ENCODE measurements around the gene VPS13D.

The VPS13D gene

DNA sequence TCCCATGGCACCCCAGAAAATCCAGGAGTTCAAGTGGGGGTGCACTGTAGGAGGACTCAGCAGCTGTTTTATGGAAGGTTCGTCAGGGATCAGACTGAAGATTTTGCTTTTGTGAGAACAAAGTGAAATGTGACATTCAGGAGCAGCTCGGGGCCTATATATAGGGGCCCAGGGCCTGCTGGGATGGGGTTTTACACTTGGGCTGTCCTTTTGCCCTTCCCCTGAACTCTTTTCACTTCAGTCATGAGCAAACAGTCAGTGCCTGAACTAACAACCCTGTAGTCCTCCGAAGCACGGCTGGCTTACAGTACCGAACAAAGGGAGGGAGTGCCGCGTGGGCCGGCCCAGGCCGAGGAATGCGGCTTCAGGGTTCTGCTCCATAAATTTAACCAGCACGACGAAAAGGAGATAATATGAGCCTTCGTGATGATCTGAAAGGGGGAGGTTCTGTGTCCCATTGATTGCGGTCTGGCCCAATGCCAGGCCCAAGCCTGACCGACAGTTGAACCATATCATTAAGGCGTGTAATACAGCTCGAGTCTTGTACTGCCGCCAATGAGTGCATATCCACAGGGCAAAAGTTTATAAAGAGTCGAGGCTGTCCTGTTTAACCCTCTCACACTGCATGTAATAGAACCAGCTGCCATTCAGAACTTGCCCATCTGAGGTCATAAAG lies 248.2 kb downstream of the VPS13D start:
- in situ Hi-C loops (cut with HindIII; ENCODE audit: low sequenced_read_pairs), result no loop called here

DNA sequence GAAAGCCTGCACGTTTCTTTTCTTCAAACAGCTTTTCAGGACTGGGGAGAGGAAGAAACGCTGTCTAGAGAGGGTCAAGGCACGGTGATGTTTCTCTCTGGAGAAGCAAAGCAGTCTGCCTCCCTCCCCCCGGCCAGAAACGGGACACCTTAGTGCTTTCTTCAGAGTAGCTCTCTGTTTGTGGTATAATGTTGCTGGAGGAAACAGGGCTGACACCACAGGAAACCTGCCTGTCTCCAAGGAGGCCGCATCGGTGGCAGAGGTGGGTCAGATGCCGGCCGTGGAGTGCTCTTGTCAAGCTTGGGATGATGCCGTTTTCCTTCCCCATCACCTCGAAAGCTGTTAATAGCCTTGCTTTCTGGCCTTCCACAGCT lies 248.8 kb downstream of the VPS13D start:
- in situ Hi-C loops (cut with HindIII; ENCODE audit: low sequenced_read_pairs), result no loop called here

DNA sequence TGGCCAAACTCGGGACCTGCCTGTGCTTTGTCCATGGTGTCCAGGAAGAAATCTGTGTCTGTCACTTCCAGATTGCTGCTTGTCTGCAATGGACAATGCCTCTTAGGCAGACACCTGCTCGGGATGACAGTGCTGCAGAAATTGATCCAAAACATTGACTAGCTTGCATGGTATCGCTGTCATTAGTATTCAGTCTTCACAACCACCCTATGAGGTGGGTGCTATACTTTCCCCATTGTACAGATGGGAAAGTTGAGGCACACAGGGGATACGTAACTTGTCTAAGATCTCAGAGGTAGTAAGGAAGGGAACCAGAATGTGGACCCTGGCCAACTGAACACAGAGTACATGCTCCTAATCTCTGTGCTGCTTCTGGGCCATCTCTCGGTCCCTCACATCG lies 249.5 kb downstream of the VPS13D start:
- in situ Hi-C loops (cut with HindIII; ENCODE audit: low sequenced_read_pairs), result no loop called here

DNA sequence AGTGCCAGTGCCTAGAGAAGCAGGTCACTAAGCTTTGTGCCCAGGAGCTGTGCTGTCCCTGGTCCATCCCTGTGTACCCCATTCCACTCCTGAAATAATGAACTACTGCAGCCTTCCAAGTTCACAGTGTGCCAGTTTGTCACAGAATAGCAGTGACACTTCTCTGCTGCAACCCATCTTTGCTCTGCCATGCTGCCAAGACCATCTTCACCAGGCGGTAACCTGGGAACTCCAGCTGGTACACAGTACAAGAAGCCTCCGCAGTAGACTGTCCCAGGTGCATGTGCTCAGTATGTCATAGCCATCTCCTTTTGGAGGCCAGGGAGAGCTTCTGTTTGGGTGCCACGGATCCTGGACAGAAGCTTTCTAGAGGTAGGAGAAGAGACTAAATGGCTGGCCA lies 250.2 kb downstream of the VPS13D start:
- in situ Hi-C loops (cut with HindIII; ENCODE audit: low sequenced_read_pairs), result no loop called here

DNA sequence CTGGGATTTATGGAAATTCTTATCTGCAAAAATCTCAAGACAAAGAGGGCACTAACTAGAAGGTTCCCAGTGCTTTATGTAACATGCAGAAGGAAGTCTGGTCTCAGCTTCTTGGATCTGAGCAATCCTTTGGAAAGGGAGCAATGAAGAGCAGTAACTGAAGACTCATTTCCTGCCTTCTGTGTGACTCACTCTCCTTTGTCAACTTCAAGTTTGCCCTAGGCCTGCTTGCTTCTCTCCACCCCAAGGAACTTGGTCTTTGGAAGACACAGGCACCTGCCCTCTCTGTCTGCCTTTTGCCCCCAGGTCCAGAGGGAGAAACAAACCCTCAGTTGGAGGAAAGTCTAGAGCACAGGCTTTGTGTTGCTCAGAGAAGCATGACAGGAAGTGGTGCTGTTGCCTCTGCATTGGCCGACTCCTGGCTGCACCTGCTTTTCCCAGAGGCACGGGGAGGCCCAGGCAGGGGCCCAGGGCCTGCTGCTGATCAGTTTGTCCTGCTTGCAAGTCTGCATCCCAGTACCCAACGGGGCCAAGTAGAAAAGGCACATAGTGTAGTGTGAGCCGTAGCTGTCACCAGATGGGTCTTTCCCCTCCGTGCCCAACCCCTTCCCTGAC lies 251.0 kb downstream of the VPS13D start:
- in situ Hi-C loops (cut with HindIII; ENCODE audit: low sequenced_read_pairs), result no loop called here

DNA sequence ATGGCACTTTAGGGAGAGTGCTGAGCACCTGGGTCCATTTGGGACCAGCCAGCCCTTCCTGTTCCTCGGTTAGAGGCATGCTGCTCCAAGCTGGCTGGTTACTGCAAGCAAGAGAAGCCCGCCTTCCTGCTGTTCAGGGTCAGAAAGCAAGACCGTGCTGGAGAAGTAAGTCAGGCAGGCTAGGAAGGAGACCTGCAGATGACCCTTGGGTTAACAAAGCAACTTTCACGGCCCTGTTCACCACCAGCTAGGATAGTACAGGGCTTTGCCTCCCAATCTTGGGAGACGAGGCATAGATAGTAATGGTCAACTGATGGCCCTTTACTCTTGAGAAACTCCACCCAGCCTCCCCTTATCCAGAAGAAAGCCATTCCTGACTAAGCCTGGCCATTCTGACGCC lies 252.1 kb downstream of the VPS13D start:
- in situ Hi-C loops (cut with HindIII; ENCODE audit: low sequenced_read_pairs), result no loop called here

DNA sequence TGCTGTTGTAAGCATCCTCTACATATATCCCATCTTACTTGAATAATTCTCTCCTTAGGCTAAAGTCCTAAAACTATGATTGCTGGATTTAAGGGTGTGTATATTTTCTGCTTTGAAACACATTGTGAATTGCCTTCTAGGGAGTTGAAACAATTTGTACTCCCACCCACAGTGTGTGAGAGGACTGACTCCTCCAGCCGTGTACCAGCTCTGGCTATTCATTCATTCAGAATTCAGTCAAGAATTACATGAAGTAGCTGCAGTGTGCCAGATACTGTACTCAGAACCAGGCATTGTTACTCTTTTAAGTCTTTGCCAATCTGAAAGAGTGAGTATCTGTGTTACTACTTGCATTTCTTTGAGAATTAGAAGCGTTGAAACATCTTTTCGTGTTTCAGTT lies 253.2 kb downstream of the VPS13D start:
- in situ Hi-C loops (cut with HindIII; ENCODE audit: low sequenced_read_pairs), result no loop called here

DNA sequence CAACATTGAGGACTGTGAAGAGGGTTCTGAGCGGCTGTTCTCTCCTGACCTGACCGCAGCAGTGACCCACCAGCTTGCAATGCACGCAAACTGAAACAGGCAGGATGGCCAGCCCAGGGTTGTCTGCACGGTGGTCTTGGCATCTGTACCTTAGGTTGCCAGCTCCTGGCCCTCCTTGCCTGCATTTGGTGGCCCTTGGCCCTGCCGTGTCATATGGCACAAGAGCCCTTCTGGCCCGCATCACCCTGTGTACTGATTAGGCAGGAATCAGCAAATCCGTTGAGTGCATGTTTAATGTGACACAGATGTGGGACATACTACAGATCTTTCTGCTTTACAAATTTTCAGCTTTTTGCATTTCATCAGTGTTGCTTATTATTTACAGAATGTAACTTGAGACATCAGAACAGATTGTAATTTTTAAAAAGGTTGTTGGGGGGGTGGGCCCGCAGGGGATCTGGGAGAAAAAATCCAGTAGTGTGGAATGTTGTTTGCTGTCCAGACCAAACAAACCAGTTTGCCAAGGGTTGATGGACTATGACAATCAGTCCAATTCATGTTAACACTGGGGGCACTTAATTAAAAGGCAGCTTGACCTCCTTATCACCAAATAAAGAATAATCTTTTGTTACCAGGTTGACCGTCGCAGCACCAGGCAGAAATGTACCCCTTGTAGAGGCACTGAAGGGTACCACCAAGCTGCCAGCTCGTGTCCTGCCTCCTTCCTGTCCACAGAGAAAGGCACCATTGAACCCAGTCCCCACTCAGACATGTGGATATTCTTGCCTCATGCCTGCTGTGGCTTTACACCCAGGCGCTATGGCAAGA lies 255.6 kb downstream of the VPS13D start:
- in situ Hi-C loops (cut with HindIII; ENCODE audit: low sequenced_read_pairs), result no loop called here

DNA sequence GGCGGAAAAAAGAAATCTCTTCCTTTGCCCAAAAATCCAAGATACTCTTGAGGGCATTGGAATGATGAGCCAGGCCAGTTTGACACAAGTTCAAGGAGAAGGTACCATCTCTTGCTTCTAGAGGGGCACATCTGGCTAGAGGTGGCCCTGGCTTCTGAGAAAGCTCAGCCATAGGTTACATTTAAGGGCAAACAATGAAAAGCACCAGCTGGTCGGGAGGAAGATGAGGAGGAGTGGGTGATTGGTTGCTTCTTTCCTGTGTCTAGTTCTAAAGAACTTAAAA lies 256.2 kb downstream of the VPS13D start:
- in situ Hi-C loops (cut with HindIII; ENCODE audit: low sequenced_read_pairs), result no loop called here

DNA sequence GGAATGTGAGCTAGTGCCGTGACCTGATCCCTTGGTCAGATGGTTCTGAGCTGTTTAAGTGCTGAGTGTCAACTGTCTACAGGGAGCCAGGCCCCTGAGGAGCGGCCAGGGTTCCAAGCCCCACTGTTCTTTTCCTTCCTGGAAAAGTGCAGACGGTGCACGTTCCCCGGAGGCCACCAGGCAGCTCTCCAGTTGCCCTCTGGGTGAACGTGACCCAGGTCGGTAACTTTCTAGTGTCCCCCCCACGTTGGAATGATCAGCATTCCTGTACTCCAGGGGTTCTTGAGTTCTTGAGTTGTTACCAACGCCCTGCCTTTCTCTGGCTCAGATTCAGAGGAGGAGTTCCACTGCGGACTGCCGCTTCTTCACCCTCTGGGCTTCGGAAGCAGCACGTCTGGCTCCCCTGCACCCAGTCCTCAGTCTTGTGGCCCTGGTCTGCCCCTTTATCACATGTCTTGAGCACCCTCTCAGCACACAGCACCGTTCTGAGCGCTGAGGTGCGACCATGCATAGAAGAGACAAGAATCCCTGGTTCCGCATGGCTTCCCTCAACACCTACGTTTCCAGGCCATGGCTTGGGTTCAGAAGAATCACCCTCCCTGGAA lies 256.7 kb downstream of the VPS13D start:
- in situ Hi-C loops (cut with HindIII; ENCODE audit: low sequenced_read_pairs), result no loop called here

DNA sequence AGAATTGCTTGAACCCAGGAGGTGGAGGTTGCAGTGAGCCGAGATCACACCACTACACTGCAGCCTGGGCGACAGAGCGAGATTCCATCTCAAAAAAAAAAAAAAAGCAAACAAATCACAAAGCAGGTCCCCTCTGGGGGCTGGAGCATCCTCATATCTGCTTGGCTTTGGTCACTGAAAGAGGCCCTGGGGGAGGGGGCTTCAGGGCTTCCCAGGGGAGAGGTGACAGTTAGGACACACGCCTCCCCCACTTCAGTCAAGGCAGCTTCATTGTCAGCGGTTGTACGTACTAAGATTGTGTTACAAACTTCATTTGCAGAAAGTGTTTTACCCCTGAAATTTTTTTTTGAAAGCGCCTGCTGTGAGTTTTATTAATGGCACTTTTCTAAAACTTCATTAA lies 257.7 kb downstream of the VPS13D start:
- in situ Hi-C loops (cut with HindIII; ENCODE audit: low sequenced_read_pairs), result no loop called here

DNA sequence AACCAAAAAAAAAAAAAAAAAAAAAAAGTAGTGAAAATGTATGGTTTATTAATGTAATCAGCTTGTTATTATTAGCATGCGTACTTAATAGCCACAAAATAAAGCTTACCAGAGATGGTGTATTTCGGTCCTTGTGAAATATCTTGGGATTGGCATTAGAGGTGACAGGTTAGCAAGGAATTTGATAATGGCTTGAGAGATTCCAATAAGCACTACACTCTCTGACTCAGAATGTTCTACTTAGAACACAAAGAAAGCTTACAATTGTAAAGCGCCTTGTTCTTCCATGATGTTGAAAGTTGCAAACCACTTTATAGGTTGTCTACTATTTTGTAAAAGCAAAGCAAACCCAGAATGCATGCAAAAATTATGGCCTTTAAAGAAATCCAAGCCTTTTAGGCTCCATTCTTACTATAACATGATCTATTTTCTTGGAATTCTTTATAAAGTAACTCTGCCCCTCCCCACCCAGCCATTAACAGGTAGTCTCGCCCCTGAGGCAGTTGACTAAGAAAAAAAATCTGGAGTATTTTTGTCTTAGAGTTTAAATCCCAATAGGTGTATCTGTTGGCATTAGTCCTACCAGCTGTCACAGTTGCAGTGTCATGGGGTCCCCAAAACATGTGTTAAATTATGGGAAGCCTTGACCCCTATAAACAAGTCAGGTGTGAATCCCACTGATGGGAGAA lies 259.0 kb downstream of the VPS13D start:
- in situ Hi-C loops (cut with HindIII; ENCODE audit: low sequenced_read_pairs), result no loop called here

DNA sequence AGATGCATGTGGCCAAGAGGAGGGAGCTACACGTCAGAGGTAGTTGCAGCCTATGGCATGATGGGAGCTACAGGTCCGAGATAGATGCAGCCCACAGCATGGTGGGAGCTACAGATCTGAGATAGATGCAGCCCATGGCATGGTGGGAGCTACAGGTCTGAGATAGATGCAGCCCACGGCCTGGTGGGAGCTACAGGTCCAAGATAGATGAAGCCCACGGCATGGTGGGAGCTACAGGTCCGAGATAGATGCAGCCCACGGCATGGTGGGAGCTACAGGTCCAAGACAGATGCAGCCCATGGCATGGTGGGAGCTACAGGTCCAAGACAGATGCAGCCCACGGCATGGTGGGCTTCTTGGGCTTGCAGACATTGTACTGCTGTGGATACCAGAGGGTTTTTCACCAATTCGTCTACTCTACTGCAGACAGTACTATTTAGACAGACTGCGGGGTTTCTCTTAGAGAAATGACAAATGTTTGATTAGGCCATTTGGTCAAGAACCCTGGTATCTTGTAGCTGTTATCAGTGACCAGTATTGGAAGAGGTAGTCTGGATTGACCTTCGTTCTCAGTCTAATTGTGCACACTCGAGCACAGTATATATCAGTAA lies 260.8 kb downstream of the VPS13D start:
- in situ Hi-C loops (cut with HindIII; ENCODE audit: low sequenced_read_pairs), result no loop called here

DNA sequence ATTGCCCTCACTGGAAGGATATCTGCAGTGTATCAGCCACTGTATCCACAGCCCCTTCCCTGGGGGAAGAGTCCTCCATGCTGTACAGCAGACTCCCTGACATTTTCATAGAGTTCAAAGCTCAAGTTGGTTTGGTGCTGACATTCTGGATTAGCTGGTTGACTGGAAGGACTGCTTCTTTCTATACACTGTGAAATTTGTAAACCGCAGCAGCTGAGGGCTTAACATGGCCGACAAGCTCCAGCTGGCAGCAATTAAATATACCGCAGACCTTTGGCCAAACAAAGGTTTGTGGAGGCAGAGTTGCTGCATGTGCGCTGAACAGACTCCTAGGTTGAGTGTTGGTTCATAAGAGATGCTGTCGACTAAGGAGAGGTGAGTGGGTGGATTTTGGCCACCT lies 261.8 kb downstream of the VPS13D start:
- in situ Hi-C loops (cut with HindIII; ENCODE audit: low sequenced_read_pairs), result no loop called here

DNA sequence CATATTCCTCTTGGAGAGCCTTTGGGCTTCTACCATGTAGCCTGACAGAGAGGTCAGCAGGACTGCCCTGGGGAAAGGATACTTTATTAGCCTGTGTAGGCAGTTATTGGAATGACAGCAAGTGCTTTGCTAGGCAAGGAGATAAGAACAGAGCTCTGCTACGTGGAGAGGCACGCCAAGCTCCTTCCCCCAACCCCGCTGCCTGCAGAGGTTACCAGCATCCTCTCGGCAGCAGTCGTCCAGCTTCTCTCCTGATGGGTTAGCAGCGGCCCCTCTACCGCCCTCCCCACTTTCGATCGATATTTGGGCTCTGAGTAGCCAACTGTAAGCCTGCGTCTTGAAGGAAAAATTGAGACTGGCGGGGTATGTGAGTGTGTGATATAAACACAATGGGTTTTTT lies 265.9 kb downstream of the VPS13D start:
- in situ Hi-C loops (cut with HindIII; ENCODE audit: low sequenced_read_pairs), result no loop called here

DNA sequence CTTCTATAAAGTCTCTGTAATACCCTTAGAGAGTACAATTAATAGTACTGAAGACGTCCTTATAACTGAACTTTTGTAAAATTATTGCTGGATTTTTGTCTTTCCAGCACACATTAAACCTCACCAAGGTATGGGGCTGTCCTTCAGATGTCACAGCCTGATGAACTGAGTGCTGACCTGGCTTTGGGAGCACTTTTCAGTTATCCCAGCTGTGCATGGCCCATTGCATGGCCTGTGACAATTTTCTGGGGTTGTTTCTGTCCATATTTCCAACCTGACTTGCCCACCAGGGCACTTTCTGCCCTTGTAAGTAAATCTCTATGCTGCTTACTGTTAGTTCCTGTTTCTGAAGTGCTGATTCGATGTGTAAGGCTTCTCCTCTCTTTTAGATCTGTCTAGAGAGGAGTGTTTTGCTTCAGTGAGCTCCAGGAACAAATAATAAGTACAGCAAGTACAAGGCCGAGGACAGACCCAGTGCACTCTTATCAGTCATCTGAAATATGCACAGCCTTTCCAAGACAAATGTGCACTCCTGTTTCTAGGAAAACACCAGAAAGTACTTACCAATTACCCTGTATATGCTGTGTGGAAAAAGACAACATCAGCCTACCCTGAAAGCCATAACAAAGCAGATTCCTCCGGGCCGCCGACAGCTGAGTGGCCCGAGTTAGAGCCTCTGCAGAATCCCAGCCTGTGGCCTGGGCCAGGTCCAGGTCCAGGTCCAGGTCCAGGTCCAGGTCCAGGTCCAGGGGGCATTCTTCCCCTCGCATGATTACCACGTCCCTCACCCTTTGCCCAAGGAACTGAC lies 266.5 kb downstream of the VPS13D start:
- in situ Hi-C loops (cut with HindIII; ENCODE audit: low sequenced_read_pairs), result no loop called here

DNA sequence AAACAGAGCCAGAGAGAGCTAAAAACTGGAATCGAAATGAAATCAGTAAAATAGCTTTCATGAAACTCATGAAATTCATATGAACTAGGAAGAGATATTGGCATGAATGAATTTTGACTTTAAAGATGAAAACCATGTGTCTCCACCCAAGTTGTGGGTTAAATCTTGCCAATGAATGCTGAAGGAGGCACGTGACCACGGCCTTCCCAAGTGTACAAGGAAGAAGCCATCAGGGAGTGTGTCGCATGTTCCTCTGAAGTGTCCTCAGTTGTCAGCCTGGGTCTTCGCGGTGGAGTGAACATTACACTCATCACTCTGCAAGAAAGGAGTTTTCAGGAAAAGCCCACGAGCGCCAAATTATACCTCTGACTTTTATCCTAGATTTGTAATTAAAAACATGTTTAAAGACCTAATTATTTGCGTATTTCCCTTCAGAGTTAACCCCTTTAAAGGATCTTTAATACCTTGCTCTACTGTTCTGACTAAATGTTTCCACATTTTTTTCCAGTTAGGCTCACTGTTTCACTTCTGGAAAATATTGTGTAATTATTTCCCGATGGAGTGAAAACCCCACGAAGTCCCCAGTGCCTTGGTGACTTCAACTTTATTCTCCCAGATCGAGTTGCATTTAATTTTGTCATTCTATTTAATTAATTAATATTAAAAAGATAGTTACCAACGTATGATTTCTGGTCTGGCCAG lies 269.9 kb downstream of the VPS13D start:
- in situ Hi-C loops (cut with HindIII; ENCODE audit: low sequenced_read_pairs), result loop anchor here (25.0 kb wide), 1 partner anchor 87 kb away; no protein-coding TSS in a partner anchor

DNA sequence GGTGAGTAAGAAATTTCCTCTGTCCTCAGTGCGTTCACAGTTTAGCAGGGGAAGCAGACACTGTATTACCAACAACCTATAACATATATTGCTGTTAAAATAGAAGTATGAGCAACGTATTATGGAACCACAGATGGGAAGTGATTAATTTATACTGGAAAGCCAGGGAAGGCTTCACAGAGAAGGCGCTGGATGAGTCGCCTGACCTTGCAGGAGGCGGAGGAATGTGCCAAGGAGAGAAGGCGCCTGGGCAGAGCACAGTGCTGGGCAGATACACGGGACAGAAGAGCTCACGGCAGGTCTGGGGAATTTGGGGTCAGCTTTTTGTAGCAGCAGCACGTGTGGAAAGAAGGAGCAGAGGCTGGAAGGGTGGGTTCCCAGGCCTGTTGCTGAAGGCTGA lies 271.8 kb downstream of the VPS13D start:
- in situ Hi-C loops (cut with HindIII; ENCODE audit: low sequenced_read_pairs), result loop anchor here (25.0 kb wide), 1 partner anchor 89 kb away; no protein-coding TSS in a partner anchor

DNA sequence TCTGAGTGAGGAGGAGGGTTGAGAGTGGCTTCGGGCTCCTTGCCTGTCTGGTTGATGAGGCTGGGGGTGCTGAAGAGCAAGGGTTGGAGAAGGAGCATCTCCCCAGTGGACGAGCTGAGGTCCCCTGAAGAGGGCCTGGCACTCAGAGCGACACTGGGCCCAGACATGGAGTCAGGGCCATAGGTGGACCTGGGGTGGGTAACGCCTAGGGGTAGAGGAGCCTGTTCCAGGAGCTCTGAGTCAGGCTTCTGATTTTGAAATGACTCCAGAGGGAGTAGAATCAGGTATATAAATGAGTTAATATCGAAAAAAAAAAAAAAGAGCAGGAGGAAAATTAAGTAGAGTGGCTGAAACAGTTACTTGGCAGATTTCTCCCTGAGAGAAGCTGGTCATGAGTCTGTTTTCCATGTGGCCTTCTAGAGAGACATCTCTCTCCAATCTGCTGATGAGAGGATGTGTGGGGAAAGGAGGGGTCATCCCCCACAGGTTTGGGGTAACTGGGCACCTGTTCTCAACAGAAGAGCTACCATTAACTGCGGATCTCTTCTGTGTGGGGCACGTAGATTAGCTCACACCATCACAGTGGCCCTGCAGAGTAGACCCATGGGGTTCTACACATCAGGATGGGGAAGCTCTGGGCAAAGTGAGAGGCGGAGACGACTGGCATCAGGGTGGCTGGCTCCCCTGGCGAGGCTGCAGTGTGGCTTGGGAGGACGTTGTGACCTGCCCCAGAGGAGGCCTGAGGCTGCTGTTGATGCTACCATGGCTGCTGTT lies 272.7 kb downstream of the VPS13D start:
- in situ Hi-C loops (cut with HindIII; ENCODE audit: low sequenced_read_pairs), result loop anchor here (25.0 kb wide), 1 partner anchor 90 kb away; no protein-coding TSS in a partner anchor

Data from DLD1 (cell line).